Effector memory CD8-positive, alpha-beta T cell (primary cell): ENCODE results near the gene ATG9B.
A peak's percentile ranks its signal among the peaks of the same experiment; 100 is the strongest.

Source experiments
- ATAC-seq: fragments of 150-1000 bp; cut with Tn5 transposase; replicated peaks from 2 replicates; pipeline ENCODE4 v1.10.0; 2021; ENCODE audit warnings: mild to moderate bottlenecking, moderate library complexity
- DNase-seq, 3 experiments: peaks; one replicate each; pipeline ENCODE4 v3.0.0; 2021
- H3K27ac Mint-ChIP-seq, 2 donors: one replicate each; pipeline ENCODE4 v1.8.0; 2022; ENCODE audit warnings: mild to moderate bottlenecking in 2 of 2, mixed read lengths in 2 of 2, moderate library complexity in 2 of 2
- H3K27me3 Mint-ChIP-seq, 2 donors: one replicate each; pipeline ENCODE4 v1.8.0; 2022; ENCODE audit warnings: mixed read lengths in 2 of 2
- H3K36me3 Mint-ChIP-seq: one replicate; pipeline ENCODE4 v1.8.0; 2022; ENCODE audit warnings: mild to moderate bottlenecking, moderate library complexity, mixed read lengths; ENCODE audit not compliant: insufficient read depth
- H3K4me1 Mint-ChIP-seq, 2 donors: one replicate each; pipeline ENCODE4 v1.8.0; 2022; ENCODE audit warnings: low read depth in 2 of 2, mixed read lengths in 2 of 2
- H3K4me3 Mint-ChIP-seq, 2 donors: one replicate each; pipeline ENCODE4 v1.8.0; 2022; ENCODE audit warnings: mild to moderate bottlenecking in 2 of 2, mixed read lengths in 2 of 2, moderate library complexity in 2 of 2
- H3K9me3 Mint-ChIP-seq, 2 donors: one replicate each; pipeline ENCODE4 v1.8.0; 2022; ENCODE audit warnings: mixed read lengths in 2 of 2

The ATG9B gene

GRCh38 chr7:151025924-151026671 lies 1.8 kb upstream of the ATG9B start:
- Mint-ChIP-seq H3K9me3 (no peaks in the 10 kb centered on the region), H3K4me1 (peaks cover 16 to 17% of the 10 kb centered on the region in 2 donors), H3K36me3 (peaks cover 20% of the 10 kb centered on the region), H3K27me3 (peaks cover 15 to 23% of the 10 kb centered on the region in 2 donors), H3K27ac (peak overlapping the region; percentile 10 to 100), H3K4me3 (no peak overlapping the region)
- no peak for DNase-seq
- no peak for ATAC-seq

GRCh38 chr7:151023232-151023631 lies 1.1 kb downstream of the ATG9B start:
- no peak overlapping the region for H3K4me3 Mint-ChIP-seq
- no peak for DNase-seq
- H3K27me3 Mint-ChIP-seq, result peaks cover 40 to 52% of the 10 kb centered on the region in 2 donors
- H3K36me3 Mint-ChIP-seq, result peaks cover 8% of the 10 kb centered on the region
- no peaks in the 10 kb centered on the region for H3K9me3 Mint-ChIP-seq
- ATAC-seq, result no peak
- H3K27ac Mint-ChIP-seq, result no peak overlapping the region
- peaks cover 15 to 17% of the 10 kb centered on the region in 2 donors for H3K4me1 Mint-ChIP-seq

- ATAC-seq (no peak), DNase-seq (no peak)
- Mint-ChIP-seq H3K27me3 (peaks cover 40 to 57% of the 10 kb centered on the region in 2 donors), H3K4me1 (peaks cover 21 to 25% of the 10 kb centered on the region in 2 donors), H3K9me3 (no peaks in the 10 kb centered on the region), H3K27ac (no peak overlapping the region), H3K4me3 (peak overlapping the region in 1 of 2 donors; percentile 86), H3K36me3 (peaks cover 10% of the 10 kb centered on the region)
Observed at GRCh38 chr7:151020231-151020630, 4.1 kb downstream of the ATG9B start.

GRCh38 chr7:151019130-151019447 lies 5.2 kb downstream of the ATG9B start:
- Mint-ChIP-seq H3K27ac (no peak overlapping the region), H3K36me3 (peaks cover 21% of the 10 kb centered on the region), H3K4me1 (peaks cover 28 to 35% of the 10 kb centered on the region in 2 donors), H3K9me3 (no peaks in the 10 kb centered on the region), H3K4me3 (peak overlapping the region; percentile 85 to 86), H3K27me3 (peaks cover 40 to 57% of the 10 kb centered on the region in 2 donors)
- DNase-seq, result no peak
- ATAC-seq, result no peak

- H3K36me3 Mint-ChIP-seq, result peaks cover 26% of the 10 kb centered on the region
- peak; percentile 34 to 48 (median 37) for DNase-seq
- peak overlapping the region; percentile 86 to 89 for H3K27ac Mint-ChIP-seq
Observed at GRCh38 chr7:151018421-151019129, 5.7 kb downstream of the ATG9B start.

GRCh38 chr7:151017953-151018420 lies 6.3 kb downstream of the ATG9B start:
- Mint-ChIP-seq H3K4me1 (peaks cover 30 to 37% of the 10 kb centered on the region in 2 donors), H3K4me3 (peak overlapping the region; percentile 85 to 86), H3K9me3 (no peaks in the 10 kb centered on the region), H3K27ac (peak overlapping the region; percentile 86 to 89), H3K27me3 (peaks cover 37 to 50% of the 10 kb centered on the region in 2 donors), H3K36me3 (peaks cover 28% of the 10 kb centered on the region)
- DNase-seq (peak; percentile 77 to 83 (median 80)), ATAC-seq (peak; percentile 46)

More at GRCh38 chr7:151018421-151019129, 5.7 kb downstream of the ATG9B start:
- Mint-ChIP-seq H3K9me3 (no peaks in the 10 kb centered on the region), H3K4me3 (peak overlapping the region; percentile 85 to 86), H3K27me3 (peaks cover 40 to 56% of the 10 kb centered on the region in 2 donors), H3K4me1 (peaks cover 30 to 37% of the 10 kb centered on the region in 2 donors)
- ATAC-seq, result peak; percentile 44

GRCh38 chr7:151017370-151017952 lies 6.8 kb downstream of the ATG9B start:
- peak overlapping the region; percentile 86 to 89 for H3K27ac Mint-ChIP-seq
- ATAC-seq (no peak), DNase-seq (no peak)
- H3K36me3 Mint-ChIP-seq, result peaks cover 28% of the 10 kb centered on the region
- peaks cover 34 to 40% of the 10 kb centered on the region in 2 donors for H3K4me1 Mint-ChIP-seq
- no peaks in the 10 kb centered on the region for H3K9me3 Mint-ChIP-seq
- H3K4me3 Mint-ChIP-seq, result peak overlapping the region; percentile 85 to 86
- peaks cover 33 to 45% of the 10 kb centered on the region in 2 donors for H3K27me3 Mint-ChIP-seq

GRCh38 chr7:151016942-151017341 lies 7.4 kb downstream of the ATG9B start:
- DNase-seq (no peak), ATAC-seq (no peak)
- Mint-ChIP-seq H3K27me3 (peaks cover 33 to 42% of the 10 kb centered on the region in 2 donors), H3K9me3 (no peaks in the 10 kb centered on the region), H3K27ac (peak overlapping the region; percentile 61 to 77), H3K4me1 (peaks cover 39 to 44% of the 10 kb centered on the region in 2 donors), H3K36me3 (peaks cover 31% of the 10 kb centered on the region), H3K4me3 (no peak overlapping the region)

- peaks cover 44 to 48% of the 10 kb centered on the region in 2 donors for H3K4me1 Mint-ChIP-seq
- peaks cover 29 to 38% of the 10 kb centered on the region in 2 donors for H3K27me3 Mint-ChIP-seq
- DNase-seq (no peak), ATAC-seq (no peak)
- H3K36me3 Mint-ChIP-seq, result peaks cover 35% of the 10 kb centered on the region
- peak overlapping the region; percentile 61 to 77 for H3K27ac Mint-ChIP-seq
- H3K9me3 Mint-ChIP-seq, result no peaks in the 10 kb centered on the region
- no peak overlapping the region for H3K4me3 Mint-ChIP-seq
Observed at GRCh38 chr7:151016505-151016904, 7.8 kb downstream of the ATG9B start.

- Mint-ChIP-seq H3K9me3 (no peaks in the 10 kb centered on the region), H3K27ac (peak overlapping the region; percentile 97 to 98), H3K4me3 (no peak overlapping the region), H3K4me1 (peaks cover 46 to 49% of the 10 kb centered on the region in 2 donors), H3K27me3 (peaks cover 24 to 32% of the 10 kb centered on the region in 2 donors), H3K36me3 (peaks cover 37% of the 10 kb centered on the region)
- DNase-seq, result no peak
- ATAC-seq, result no peak
Observed at GRCh38 chr7:151015967-151016366, 8.3 kb downstream of the ATG9B start.

GRCh38 chr7:151014950-151015349 lies 9.3 kb downstream of the ATG9B start:
- H3K4me1 Mint-ChIP-seq, result peaks cover 55 to 57% of the 10 kb centered on the region in 2 donors
- peaks cover 14 to 22% of the 10 kb centered on the region in 2 donors for H3K27me3 Mint-ChIP-seq
- ATAC-seq, result no peak
- no peaks in the 10 kb centered on the region for H3K9me3 Mint-ChIP-seq
- H3K4me3 Mint-ChIP-seq, result peak overlapping the region; percentile 84 to 89
- no peak for DNase-seq
- H3K27ac Mint-ChIP-seq, result peak overlapping the region; percentile 97 to 98
- H3K36me3 Mint-ChIP-seq, result peaks cover 40% of the 10 kb centered on the region

GRCh38 chr7:151013733-151014497 lies 10.4 kb downstream of the ATG9B start:
- Mint-ChIP-seq H3K4me3 (peak overlapping the region; percentile 84 to 89), H3K4me1 (peaks cover 50 to 52% of the 10 kb centered on the region in 2 donors)
- DNase-seq, result peak; percentile 89 to 96 (median 95)

GRCh38 chr7:151013356-151013732 lies 10.9 kb downstream of the ATG9B start:
- Mint-ChIP-seq H3K4me1 (peaks cover 51 to 53% of the 10 kb centered on the region in 2 donors), H3K27me3 (peaks cover 2 to 6% of the 10 kb centered on the region in 2 donors), H3K9me3 (no peaks in the 10 kb centered on the region), H3K36me3 (peaks cover 38% of the 10 kb centered on the region), H3K4me3 (peak overlapping the region; percentile 84 to 89), H3K27ac (peak overlapping the region; percentile 97 to 98)
- no peak for DNase-seq
- no peak for ATAC-seq

More at GRCh38 chr7:151013733-151014497, 10.4 kb downstream of the ATG9B start:
- Mint-ChIP-seq H3K9me3 (no peaks in the 10 kb centered on the region), H3K27ac (peak overlapping the region; percentile 97 to 98), H3K27me3 (peaks cover 5 to 12% of the 10 kb centered on the region in 2 donors), H3K36me3 (peaks cover 40% of the 10 kb centered on the region)
- peak; percentile 75 for ATAC-seq
